Measurements from ENCODE around the gene EML3. TPM values are rescaled to one million over a fixed set of nuclear protein-coding genes. Genes with fewer than 3 reads are reported as not detected.

The EML3 gene
- total and polyA plus RNA-seq, 2 of the 13 experiments (the other 11 are each of a cell fraction or from before 2014, with no cell fraction given): 10.6 to 12.3 TPM

- TF ChIP-seq GATAD1 (CRISPR knock-in tag; IDR thresholded peaks at IDR 0.05) (0 out of 2 replicates have a peak, but pooled peaks have one; percentile 11), HOMEZ (CRISPR knock-in tag; IDR thresholded peaks at IDR 0.05; ENCODE audit: low read depth) (no peak), ZNF564 (CRISPR knock-in tag; IDR thresholded peaks at IDR 0.05) (no peak), RNF219 (CRISPR knock-in tag; IDR thresholded peaks at IDR 0.05) (no peak), LCORL (IDR thresholded peaks at IDR 0.05) (no peak), LCORL (CRISPR knock-in tag; IDR thresholded peaks at IDR 0.05) (peak; percentile 27; the same call in 1 of the 2 replicates), ZNF337 (CRISPR knock-in tag; IDR thresholded peaks at IDR 0.05; ENCODE audit: borderline replicate concordance, low read depth) (0 out of 2 replicates have a peak, but pooled peaks have one; percentile 28), POLR2A (IDR thresholded peaks at IDR 0.05; ENCODE audit: insufficient read depth in 1 of 2, low read depth in 2 of 2, low read length in 2 of 2) (peak in 1 of 2 experiments; percentile 19; a peak in 1 of 4 replicates), ZNF280B (CRISPR knock-in tag; IDR thresholded peaks at IDR 0.05; ENCODE audit: borderline replicate concordance) (no peak), THRA (CRISPR knock-in tag; IDR thresholded peaks at IDR 0.05; ENCODE audit: borderline replicate concordance) (0 out of 2 replicates have a peak, but pooled peaks have one; percentile 27), MTERF4 (CRISPR knock-in tag; IDR thresholded peaks at IDR 0.05) (no peak), ZNF34 (CRISPR knock-in tag; IDR thresholded peaks at IDR 0.05; ENCODE audit: borderline replicate concordance) (no peak), ZSCAN9 (CRISPR knock-in tag; IDR thresholded peaks at IDR 0.05; ENCODE audit: borderline replicate concordance) (0 out of 2 replicates have a peak, but pooled peaks have one; percentile 14), RXRB (CRISPR knock-in tag; IDR thresholded peaks at IDR 0.05; ENCODE audit: borderline replicate concordance) (no peak), ZKSCAN5 (CRISPR knock-in tag; IDR thresholded peaks at IDR 0.05) (no peak), CCAR2 (optimal IDR thresholded peaks at IDR 0.05; ENCODE audit: low read depth, low read length) (no peak), SIN3B (IDR thresholded peaks at IDR 0.05; ENCODE audit: low read length) (no peak), ZFP36L1 (CRISPR knock-in tag; IDR thresholded peaks at IDR 0.05) (no peak), EHMT2 (IDR thresholded peaks at IDR 0.05; ENCODE audit: borderline replicate concordance, low read depth, low read length) (no peak), MEF2D (CRISPR knock-in tag; IDR thresholded peaks at IDR 0.05) (no peak), YY1 (IDR thresholded peaks at IDR 0.05; ENCODE audit: insufficient read depth, insufficient replicate concordance, low read depth, low read length) (peak; percentile 63)
Observed at GRCh38 chr11:62612366-62613290, at the start of gene EML3, which contains the start of gene ROM1 (continued).

Measured in HepG2 (cell line).